Measurements from ENCODE around the gene KIF21B. TPM values are rescaled to one million over a fixed set of nuclear protein-coding genes. Genes with fewer than 3 reads are reported as not detected.
"Not testable (repeated sequence)": the region's sequence is repeated elsewhere in the genome, so short reads cannot be mapped to it uniquely, and the experiment has no call there.

Gene KIF21B
- total RNA-seq, 1 experiment from 2014 or later = 2.6 TPM

GRCh38 chr1:200967693-200968468, 55.6 kb downstream of the KIF21B start:
- no peaks in the 10 kb centered on the region for H3K36me3 Mint-ChIP-seq (ENCODE audit: insufficient read depth, unreplicated experiment)
- Histone ChIP-seq H3K4me1 (no peaks in the 10 kb centered on the region), H3K4me3 (ENCODE audit: low read depth, low read length) (no peak overlapping the region), H3K36me3 (ENCODE audit: control insufficient read depth, insufficient read depth, low read length) (no peaks in the 10 kb centered on the region), H3K27me3 (replicated peaks; ENCODE audit: control insufficient read depth, insufficient read depth, low read length) (no peaks in the 10 kb centered on the region), H3K9me3 (no peaks in the 10 kb centered on the region)
- ChIA-PET CTCF (no interaction called here), POLR2A (no interaction called here)
- no peaks in the 10 kb centered on the region for H3K9me3 Mint-ChIP-seq (ENCODE audit: unreplicated experiment)
- H3K4me1 Mint-ChIP-seq (ENCODE audit: low read depth, unreplicated experiment) = no peaks in the 10 kb centered on the region
- no peak overlapping the region for H3K27ac Mint-ChIP-seq (ENCODE audit: unreplicated experiment)
- H3K4me3 Mint-ChIP-seq (ENCODE audit: unreplicated experiment) = no peak overlapping the region
- DNase-seq = no peak
- intact Hi-C loops (cut with micrococcal nuclease; ENCODE audit: unreplicated experiment) = no loop called here
- BruUV-seq (replicated peaks) = no TSS peak
- H3K27me3 Mint-ChIP-seq (ENCODE audit: insufficient read depth, unreplicated experiment) = no peaks in the 10 kb centered on the region
- TF ChIP-seq CTCF (IDR thresholded peaks at IDR 0.05; ENCODE audit: insufficient read depth in 1 of 2, low read depth in 1 of 2, low read length in 1 of 2, severe bottlenecking in 1 of 2, unreplicated experiment in 1 of 2) = no peak

GRCh38 chr1:200966934-200967333, 56.6 kb downstream of the KIF21B start:
- no TSS peak for BruUV-seq (replicated peaks)
- Histone ChIP-seq H3K4me3 (ENCODE audit: low read depth, low read length) (no peak overlapping the region), H3K36me3 (ENCODE audit: control insufficient read depth, insufficient read depth, low read length) (no peaks in the 10 kb centered on the region), H3K27me3 (replicated peaks; ENCODE audit: control insufficient read depth, insufficient read depth, low read length) (no peaks in the 10 kb centered on the region), H3K9me3 (no peaks in the 10 kb centered on the region), H3K4me1 (no peaks in the 10 kb centered on the region)
- ChIA-PET POLR2A (no interaction called here), CTCF (no interaction called here)
- no peaks in the 10 kb centered on the region for H3K4me1 Mint-ChIP-seq (ENCODE audit: low read depth, unreplicated experiment)
- no peak for TF ChIP-seq CTCF (IDR thresholded peaks at IDR 0.05; ENCODE audit: insufficient read depth in 1 of 2, low read depth in 1 of 2, low read length in 1 of 2, severe bottlenecking in 1 of 2, unreplicated experiment in 1 of 2)
- no peaks in the 10 kb centered on the region for H3K9me3 Mint-ChIP-seq (ENCODE audit: unreplicated experiment)
- H3K36me3 Mint-ChIP-seq (ENCODE audit: insufficient read depth, unreplicated experiment) = no peaks in the 10 kb centered on the region
- no peak overlapping the region for H3K27ac Mint-ChIP-seq (ENCODE audit: unreplicated experiment)
- H3K4me3 Mint-ChIP-seq (ENCODE audit: unreplicated experiment) = no peak overlapping the region
- no peaks in the 10 kb centered on the region for H3K27me3 Mint-ChIP-seq (ENCODE audit: insufficient read depth, unreplicated experiment)
- DNase-seq = no peak
- intact Hi-C loops (cut with micrococcal nuclease; ENCODE audit: unreplicated experiment) = no loop called here

- Histone ChIP-seq H3K36me3 (ENCODE audit: control insufficient read depth, insufficient read depth, low read length) (no peaks in the 10 kb centered on the region), H3K4me1 (no peaks in the 10 kb centered on the region), H3K9me3 (no peaks in the 10 kb centered on the region), H3K27me3 (replicated peaks; ENCODE audit: control insufficient read depth, insufficient read depth, low read length) (no peaks in the 10 kb centered on the region), H3K4me3 (ENCODE audit: low read depth, low read length) (no peak overlapping the region)
- DNase-seq = no peak
- Mint-ChIP-seq H3K9me3 (ENCODE audit: unreplicated experiment) (no peaks in the 10 kb centered on the region), H3K4me3 (ENCODE audit: unreplicated experiment) (no peak overlapping the region), H3K27me3 (ENCODE audit: insufficient read depth, unreplicated experiment) (no peaks in the 10 kb centered on the region), H3K27ac (ENCODE audit: unreplicated experiment) (no peak overlapping the region), H3K4me1 (ENCODE audit: low read depth, unreplicated experiment) (no peaks in the 10 kb centered on the region), H3K36me3 (ENCODE audit: insufficient read depth, unreplicated experiment) (no peaks in the 10 kb centered on the region)
- POLR2A ChIA-PET = no interaction called here
- no peak for TF ChIP-seq CTCF (IDR thresholded peaks at IDR 0.05; ENCODE audit: insufficient read depth in 1 of 2, low read depth in 1 of 2, low read length in 1 of 2, severe bottlenecking in 1 of 2, unreplicated experiment in 1 of 2)
- CTCF ChIA-PET = no interaction called here
- intact Hi-C loops (cut with micrococcal nuclease; ENCODE audit: unreplicated experiment) = no loop called here
- BruUV-seq (replicated peaks) = no TSS peak
Measured at GRCh38 chr1:200965111-200965805, 58.3 kb downstream of the KIF21B start.

- H3K27ac Mint-ChIP-seq (ENCODE audit: unreplicated experiment); intact Hi-C loops (cut with micrococcal nuclease; ENCODE audit: unreplicated experiment); H3K36me3 ChIP-seq (ENCODE audit: control insufficient read depth, insufficient read depth, low read length); H3K4me1 Mint-ChIP-seq (ENCODE audit: low read depth, unreplicated experiment); H3K4me3 Mint-ChIP-seq (ENCODE audit: unreplicated experiment); H3K4me1 ChIP-seq; H3K9me3 Mint-ChIP-seq (ENCODE audit: unreplicated experiment); H3K27me3 Mint-ChIP-seq (ENCODE audit: insufficient read depth, unreplicated experiment); H3K36me3 Mint-ChIP-seq (ENCODE audit: insufficient read depth, unreplicated experiment); POLR2A ChIA-PET; DNase-seq; H3K9me3 ChIP-seq; CTCF ChIA-PET; BruUV-seq (replicated peaks); H3K27me3 ChIP-seq (replicated peaks; ENCODE audit: control insufficient read depth, insufficient read depth, low read length); H3K4me3 ChIP-seq (ENCODE audit: low read depth, low read length): not testable (repeated sequence)
Measured at GRCh38 chr1:200963888-200964287, 59.6 kb downstream of the KIF21B start.
